CD14-positive monocyte (primary cell): ENCODE results near the gene STK32B. TPM values are rescaled to one million over a fixed set of nuclear protein-coding genes. Genes with fewer than 3 reads are reported as not detected.
A peak's percentile ranks its signal among the peaks of the same experiment; 100 is the strongest.

Experiments used
- DNase-seq, 3 donors: peaks; one replicate each; pipeline ENCODE4 v3.0.0-alpha.2; 2011 to 2022
- H2AFZ ChIP-seq: 2 replicates; pipeline ENCODE4 v1.6.0; 2012; ENCODE audit warnings: mild to moderate bottlenecking, low read depth, low read length, inconsistent platforms; ENCODE audit not compliant: insufficient read depth, poor library complexity, severe bottlenecking
- H3K27ac ChIP-seq, 2 donors: 1 replicate in 1 of 2; 2 replicates in 1 of 2; pipeline ENCODE4 v1.5.1; 2012 to 2013; ENCODE audit warnings: low read length in 2 of 2, control low read depth in 1 of 2, inconsistent platforms in 1 of 2, low read depth in 1 of 2, mild to moderate bottlenecking in 1 of 2
- H3K27me3 ChIP-seq, 2 donors: one replicate each; pipeline versions ENCODE4 v1.6.0 to v1.6.1; 2011 to 2013; ENCODE audit warnings: low read length in 2 of 2; ENCODE audit not compliant: control insufficient read depth in 2 of 2, insufficient read depth in 2 of 2
- H3K36me3 ChIP-seq, 2 donors: replicated peaks in 1 of 2; 1 replicate in 1 of 2; 2 replicates in 1 of 2; pipeline versions ENCODE4 v1.5.1 to v1.6.1; 2012 to 2013; ENCODE audit warnings: low read length in 2 of 2, control low read depth in 1 of 2, inconsistent platforms in 1 of 2, mild to moderate bottlenecking in 1 of 2; ENCODE audit not compliant: insufficient read depth in 2 of 2, control insufficient read depth in 1 of 2
- H3K4me1 ChIP-seq, 2 donors: 1 replicate in 1 of 2; 2 replicates in 1 of 2; pipeline versions ENCODE4 v1.5.1 to v1.6.1; 2012 to 2013; ENCODE audit warnings: low read length in 2 of 2, control low read depth in 1 of 2, inconsistent platforms in 1 of 2, mild to moderate bottlenecking in 1 of 2, moderate library complexity in 1 of 2; ENCODE audit not compliant: insufficient read depth in 2 of 2, control insufficient read depth in 1 of 2
- H3K4me2 ChIP-seq: replicated peaks from 2 replicates; pipeline ENCODE3; 2012; ENCODE audit warnings: low read length, moderate library complexity, mild to moderate bottlenecking; ENCODE audit not compliant: poor library complexity, severe bottlenecking; ENCODE audit errors: extremely low read depth
- H3K4me3 ChIP-seq, 3 experiments: fragments of 200-600 bp in 1 of 3; sonication (generic) in 1 of 3; replicated peaks in 1 of 3; 1 replicate in 2 of 3; 2 replicates in 1 of 3; pipeline ENCODE4 v1.5.1; 2011 to 2013; ENCODE audit warnings: low read length in 3 of 3, mild to moderate bottlenecking in 3 of 3, control low read depth in 2 of 3, low read depth in 2 of 3, inconsistent platforms in 1 of 3, moderate library complexity in 1 of 3
- H3K79me2 ChIP-seq: 2 replicates; pipeline ENCODE4 v1.6.0; 2012; ENCODE audit warnings: mild to moderate bottlenecking, control low read depth, inconsistent platforms, low read length, moderate library complexity; ENCODE audit not compliant: insufficient read depth
- H3K9ac ChIP-seq: 2 replicates; pipeline ENCODE4 v1.6.0; 2017; ENCODE audit warnings: low read length, mild to moderate bottlenecking; ENCODE audit not compliant: insufficient read depth, poor library complexity, severe bottlenecking
- H3K9me3 ChIP-seq, 2 donors: replicated peaks in 1 of 2; 1 replicate in 1 of 2; 2 replicates in 1 of 2; pipeline versions ENCODE4 v1.5.1 to v1.6.1; 2012 to 2013; ENCODE audit warnings: low read length in 2 of 2, control low read depth in 1 of 2; ENCODE audit not compliant: control insufficient read depth in 1 of 2, insufficient read depth in 1 of 2
- H4K20me1 ChIP-seq: 2 replicates; pipeline ENCODE4 v1.6.0; 2012; ENCODE audit warnings: mild to moderate bottlenecking, low read length, control low read depth, moderate library complexity; ENCODE audit not compliant: insufficient read depth
- H3K27ac Mint-ChIP-seq, 7 donors: one replicate each; pipeline ENCODE4 v1.8.0; 2020; ENCODE audit warnings: mild to moderate bottlenecking in 7 of 7, mixed read lengths in 7 of 7, moderate library complexity in 6 of 7, inconsistent platforms in 2 of 7
- H3K27me3 Mint-ChIP-seq, 3 donors: one replicate each; pipeline ENCODE4 v1.8.0; 2021 to 2022; ENCODE audit warnings: low read depth in 3 of 3, mild to moderate bottlenecking in 3 of 3, mixed read lengths in 3 of 3, moderate library complexity in 3 of 3, inconsistent platforms in 1 of 3
- H3K36me3 Mint-ChIP-seq, 2 donors: one replicate each; pipeline ENCODE4 v1.8.0; 2020; ENCODE audit warnings: mixed read lengths in 2 of 2, inconsistent platforms in 1 of 2, mild to moderate bottlenecking in 1 of 2
- H3K4me1 Mint-ChIP-seq: one replicate; pipeline ENCODE4 v1.8.0; 2020; ENCODE audit warnings: mild to moderate bottlenecking, mixed read lengths
- H3K4me3 Mint-ChIP-seq, 2 donors: one replicate each; pipeline ENCODE4 v1.8.0; 2020; ENCODE audit warnings: mild to moderate bottlenecking in 2 of 2, mixed read lengths in 2 of 2, moderate library complexity in 1 of 2
- H3K9me3 Mint-ChIP-seq, 7 donors: one replicate each; pipeline ENCODE4 v1.8.0; 2020 to 2022; ENCODE audit warnings: mixed read lengths in 7 of 7, mild to moderate bottlenecking in 6 of 7, moderate library complexity in 6 of 7, inconsistent platforms in 2 of 7
- WGBS: methylation state at CpG from one replicate; pipeline ENCODE4 v1.1.5; 2013; ENCODE audit warnings: missing lambda C conversion rate; ENCODE audit not compliant: insufficient coverage; 5-methylcytosine and 5-hydroxymethylcytosine counted together
- intact Hi-C, 2 donors: fragments of 100-400 bp; cut with micrococcal nuclease; formaldehyde crosslinking; loops; one replicate each; pipeline versions ENCODE4 v1.15.0 to v1.15.1; 2023
- polyA plus RNA-seq, 3 donors: library from polyadenylated mRNA; depleted of rRNA in 1 of 3; unstranded in 2 of 3; stranded (reverse) in 1 of 3; fragments of 300-500 nt in 2 of 3; fragments of >200 nt in 1 of 3; fragmentation: Illumina TruSeq in 2 of 3; gene quantifications; 1 replicate in 2 of 3; 2 replicates in 1 of 3; pipeline ENCODE4 v1.2.3, GENCODE V29; 2012 to 2021
- TF ChIP-seq, protein P1 (sequence below): fragments of 200-600 bp; IDR thresholded peaks from one replicate; pipeline ENCODE4 v1.8.0; 2022; ENCODE audit warnings: antibody characterized with exemption, mild to moderate bottlenecking

STK32B gene
- polyA plus RNA-seq, 3 donors: 0.61 to 1.7 (median 0.75) TPM

DNA sequence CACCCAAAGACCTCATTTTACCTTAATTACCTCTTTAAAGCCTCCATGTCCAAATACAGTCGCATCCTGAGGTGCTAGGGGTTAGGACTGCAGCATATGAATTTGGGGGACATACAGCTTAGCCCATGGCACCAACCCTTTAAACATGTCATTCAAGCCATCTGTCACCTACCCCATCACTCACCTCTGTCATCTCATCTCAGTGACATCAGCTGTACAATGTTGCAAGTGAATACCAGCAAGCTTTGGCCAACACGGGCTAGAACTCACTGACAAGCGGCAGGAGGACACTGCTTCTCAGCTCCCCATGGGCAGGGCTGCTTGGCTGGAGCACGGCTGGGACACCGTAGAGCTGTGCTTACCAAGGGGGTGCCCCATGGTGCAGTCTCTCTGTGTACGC, 107.5 kb downstream of the STK32B start:
- Mint-ChIP-seq H3K27ac (no peak overlapping the region), H3K27me3 (peaks cover 0 to 5% (median 0%) of the 10 kb centered on the region in 3 donors), H3K9me3 (peaks cover 0 to 4% (median 0%) of the 10 kb centered on the region in 7 donors), H3K36me3 (no peaks in the 10 kb centered on the region), H3K4me1 (no peaks in the 10 kb centered on the region), H3K4me3 (no peak overlapping the region)
- H3K4me3 ChIP-seq: no peak overlapping the region
- no peaks in the 10 kb centered on the region for H3K27me3 ChIP-seq
- H3K4me1 ChIP-seq: no peaks in the 10 kb centered on the region
- no peak overlapping the region for H3K9ac ChIP-seq
- intact Hi-C loops: no loop called here
- WGBS: 90% methylated on average over 6 of the region's 6 CpGs
- H3K4me2 ChIP-seq: no peak overlapping the region
- H2AFZ ChIP-seq: no peak overlapping the region
- no peaks in the 10 kb centered on the region for H3K79me2 ChIP-seq
- H3K9me3 ChIP-seq: no peaks in the 10 kb centered on the region
- no peaks in the 10 kb centered on the region for H3K36me3 ChIP-seq
- no peak for DNase-seq
- H3K27ac ChIP-seq: no peak overlapping the region
- TF ChIP-seq, protein P1, sequence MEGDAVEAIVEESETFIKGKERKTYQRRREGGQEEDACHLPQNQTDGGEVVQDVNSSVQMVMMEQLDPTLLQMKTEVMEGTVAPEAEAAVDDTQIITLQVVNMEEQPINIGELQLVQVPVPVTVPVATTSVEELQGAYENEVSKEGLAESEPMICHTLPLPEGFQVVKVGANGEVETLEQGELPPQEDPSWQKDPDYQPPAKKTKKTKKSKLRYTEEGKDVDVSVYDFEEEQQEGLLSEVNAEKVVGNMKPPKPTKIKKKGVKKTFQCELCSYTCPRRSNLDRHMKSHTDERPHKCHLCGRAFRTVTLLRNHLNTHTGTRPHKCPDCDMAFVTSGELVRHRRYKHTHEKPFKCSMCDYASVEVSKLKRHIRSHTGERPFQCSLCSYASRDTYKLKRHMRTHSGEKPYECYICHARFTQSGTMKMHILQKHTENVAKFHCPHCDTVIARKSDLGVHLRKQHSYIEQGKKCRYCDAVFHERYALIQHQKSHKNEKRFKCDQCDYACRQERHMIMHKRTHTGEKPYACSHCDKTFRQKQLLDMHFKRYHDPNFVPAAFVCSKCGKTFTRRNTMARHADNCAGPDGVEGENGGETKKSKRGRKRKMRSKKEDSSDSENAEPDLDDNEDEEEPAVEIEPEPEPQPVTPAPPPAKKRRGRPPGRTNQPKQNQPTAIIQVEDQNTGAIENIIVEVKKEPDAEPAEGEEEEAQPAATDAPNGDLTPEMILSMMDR: no peak
- H4K20me1 ChIP-seq: no peaks in the 10 kb centered on the region

DNA sequence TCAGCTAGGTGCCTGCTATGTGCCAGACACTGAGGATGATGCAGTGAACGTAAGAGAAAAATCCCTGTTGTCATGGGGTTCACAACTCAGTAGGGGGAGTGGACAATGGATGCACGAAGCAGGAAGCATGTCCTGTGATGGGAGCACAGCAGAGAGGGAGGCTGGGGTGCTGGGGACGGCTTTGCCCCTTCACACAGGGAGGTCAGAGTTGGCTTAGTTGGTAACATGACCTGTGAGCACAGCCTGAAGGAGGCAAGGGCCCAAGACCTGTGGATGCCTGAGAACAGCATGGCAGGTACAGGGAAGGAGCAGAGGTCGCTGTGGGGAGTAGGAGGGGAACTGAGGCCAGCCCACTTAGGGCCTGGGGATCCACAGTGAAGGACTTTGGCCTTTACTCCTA, 109.4 kb downstream of the STK32B start:
- no peaks in the 10 kb centered on the region for H3K27me3 ChIP-seq
- no peak overlapping the region for H2AFZ ChIP-seq
- 96% methylated on average over 2 of the region's 4 CpGs for WGBS
- TF ChIP-seq, protein P1: no peak
- H3K4me3 ChIP-seq: no peak overlapping the region
- no peak overlapping the region for H3K9ac ChIP-seq
- H3K36me3 ChIP-seq: no peaks in the 10 kb centered on the region
- no peaks in the 10 kb centered on the region for H3K9me3 ChIP-seq
- no peak overlapping the region for H3K4me2 ChIP-seq
- H3K27ac Mint-ChIP-seq: peak overlapping the region in 1 of 7 donors; percentile 66
- no peaks in the 10 kb centered on the region for H3K9me3 Mint-ChIP-seq
- H3K4me1 Mint-ChIP-seq: no peaks in the 10 kb centered on the region
- H3K4me1 ChIP-seq: no peaks in the 10 kb centered on the region
- no peaks in the 10 kb centered on the region for H3K36me3 Mint-ChIP-seq
- no peaks in the 10 kb centered on the region for H3K79me2 ChIP-seq
- DNase-seq: no peak
- intact Hi-C loops: no loop called here
- peaks cover 0 to 5% (median 0%) of the 10 kb centered on the region in 3 donors for H3K27me3 Mint-ChIP-seq
- no peaks in the 10 kb centered on the region for H4K20me1 ChIP-seq
- H3K4me3 Mint-ChIP-seq: no peak overlapping the region
- H3K27ac ChIP-seq: no peak overlapping the region
